CD4-positive, CD25-positive, alpha-beta regulatory T cell (primary cell): ENCODE results near the gene HOXC6. TPM values are rescaled to one million over a fixed set of nuclear protein-coding genes. Genes with fewer than 3 reads are reported as not detected.
A peak's percentile ranks its signal among the peaks of the same experiment; 100 is the strongest.

Source experiments
- ATAC-seq, 2 donors: fragments of 150-1000 bp; cut with Tn5 transposase; one replicate each; pipeline ENCODE4 v1.10.0; 2021; ENCODE audit warnings: low read depth in 2 of 2, moderate number of reproducible peaks in 2 of 2, moderate library complexity in 1 of 2
- DNase-seq, 3 donors: peaks; one replicate each; pipeline versions ENCODE4 v3.0.0 to v3.0.0-alpha.2; 2012 to 2022; ENCODE audit warnings: mixed read lengths in 1 of 3
- H3K27ac ChIP-seq: one replicate; pipeline ENCODE4 v1.7.0; 2013; ENCODE audit warnings: mild to moderate bottlenecking, low read length; ENCODE audit not compliant: insufficient read depth, poor library complexity, severe bottlenecking
- H3K27me3 ChIP-seq: one replicate; pipeline ENCODE4 v1.7.0; 2013; ENCODE audit warnings: low read length; ENCODE audit not compliant: control insufficient read depth, insufficient read depth
- H3K36me3 ChIP-seq: one replicate; pipeline ENCODE4 v1.7.0; 2013; ENCODE audit warnings: mild to moderate bottlenecking, low read length, moderate library complexity; ENCODE audit not compliant: control insufficient read depth, insufficient read depth
- H3K4me1 ChIP-seq: 2 replicates; pipeline ENCODE4 v1.7.0; 2013; ENCODE audit warnings: mild to moderate bottlenecking, low read length; ENCODE audit not compliant: insufficient read depth, control insufficient read depth, poor library complexity, severe bottlenecking
- H3K4me3 ChIP-seq: one replicate; pipeline ENCODE4 v1.7.0; 2013; ENCODE audit warnings: low read depth, mild to moderate bottlenecking, low read length, moderate library complexity
- H3K9me3 ChIP-seq, 2 experiments: 1 replicate in 1 of 2; 2 replicates in 1 of 2; pipeline ENCODE4 v1.7.0; 2013; ENCODE audit warnings: low read length in 2 of 2, mild to moderate bottlenecking in 1 of 2, moderate library complexity in 1 of 2; ENCODE audit not compliant: control insufficient read depth in 2 of 2
- H3K27ac Mint-ChIP-seq, 3 donors: one replicate each; pipeline ENCODE4 v1.8.0; 2020 to 2022; ENCODE audit warnings: mild to moderate bottlenecking in 3 of 3, mixed read lengths in 3 of 3, moderate library complexity in 2 of 3
- H3K27me3 Mint-ChIP-seq: one replicate; pipeline ENCODE4 v1.8.0; 2022; ENCODE audit warnings: mild to moderate bottlenecking, mixed read lengths
- H3K36me3 Mint-ChIP-seq: one replicate; pipeline ENCODE4 v1.8.0; 2020; ENCODE audit warnings: mixed read lengths
- H3K4me1 Mint-ChIP-seq, 4 donors: one replicate each; pipeline ENCODE4 v1.8.0; 2020 to 2022; ENCODE audit warnings: mixed read lengths in 4 of 4, mild to moderate bottlenecking in 1 of 4
- H3K4me3 Mint-ChIP-seq, 4 donors: one replicate each; pipeline ENCODE4 v1.8.0; 2020 to 2022; ENCODE audit warnings: mild to moderate bottlenecking in 4 of 4, mixed read lengths in 4 of 4, moderate library complexity in 3 of 4
- H3K9me3 Mint-ChIP-seq, 7 donors: one replicate each; pipeline ENCODE4 v1.8.0; 2020 to 2022; ENCODE audit warnings: mixed read lengths in 7 of 7, mild to moderate bottlenecking in 3 of 7, moderate library complexity in 2 of 7
- polyA plus RNA-seq, 4 donors: library from polyadenylated mRNA; unstranded; fragments of 300-500 nt; fragmentation: Illumina TruSeq; gene quantifications; one replicate each; pipeline ENCODE4 v1.2.3, GENCODE V29; 2021
- total RNA-seq: library from RNA; stranded (reverse); gene quantifications from one replicate; pipeline ENCODE4 v1.2.3, GENCODE V29; 2022

HOXC6 gene
- total and polyA plus RNA-seq, 5 donors from 2014 or later = not detected

GRCh38 chr12:54012631-54013409, 15.4 kb upstream of the HOXC6 start:
- peak overlapping the region in 1 of 4 donors; percentile 4 for H3K4me3 Mint-ChIP-seq
- H3K36me3 ChIP-seq = no peaks in the 10 kb centered on the region
- ATAC-seq (no peak), DNase-seq (no peak)
- peaks cover 0 to 17% (median 0%) of the 10 kb centered on the region in 7 donors for H3K9me3 Mint-ChIP-seq
- H3K4me3 ChIP-seq = no peak overlapping the region
- peaks cover 59% of the 10 kb centered on the region for H3K27me3 ChIP-seq
- H3K27ac Mint-ChIP-seq = no peak overlapping the region
- no peaks in the 10 kb centered on the region for H3K36me3 Mint-ChIP-seq
- H3K27ac ChIP-seq = no peak overlapping the region
- H3K27me3 Mint-ChIP-seq = peaks cover 94% of the 10 kb centered on the region
- no peaks in the 10 kb centered on the region for H3K9me3 ChIP-seq
- peaks cover 38% of the 10 kb centered on the region for H3K4me1 ChIP-seq
- H3K4me1 Mint-ChIP-seq = peaks cover 0 to 47% (median 19%) of the 10 kb centered on the region in 4 donors

DNA sequence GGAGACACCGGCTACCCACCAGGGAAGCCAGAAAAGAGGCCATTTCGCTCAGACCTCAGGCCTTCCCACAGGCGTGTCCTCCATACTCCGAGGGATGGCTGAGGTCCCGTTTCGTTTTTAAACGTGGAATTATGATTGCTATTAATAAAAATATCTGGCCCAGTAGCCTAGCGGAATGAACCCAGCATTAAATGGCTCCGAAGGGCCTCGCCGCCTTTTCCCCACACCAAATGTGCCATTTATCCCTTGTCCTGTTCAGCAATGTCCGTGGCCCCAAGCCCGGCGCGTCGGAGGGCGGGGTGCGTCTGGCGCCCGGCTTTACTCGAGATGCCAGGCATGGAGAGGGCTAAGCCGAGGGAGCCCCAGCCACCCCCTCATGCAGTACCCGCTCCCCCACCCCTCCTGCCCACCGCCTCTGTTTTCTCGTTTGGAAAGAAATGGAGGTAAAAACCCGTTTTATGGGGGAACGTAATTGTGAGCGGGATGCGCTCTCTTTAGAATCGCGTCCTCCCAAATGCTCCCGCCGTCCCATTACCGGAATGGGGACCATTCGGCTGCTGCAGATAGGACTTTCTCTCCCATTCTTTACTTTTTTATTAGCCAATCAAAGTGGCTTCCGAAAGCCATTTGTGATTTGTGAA, 13.7 kb upstream of the HOXC6 start:
- H3K36me3 ChIP-seq = no peaks in the 10 kb centered on the region
- H3K27ac ChIP-seq = no peak overlapping the region
- H3K27me3 ChIP-seq = peaks cover 52% of the 10 kb centered on the region
- Mint-ChIP-seq H3K27me3 (peaks cover 93% of the 10 kb centered on the region), H3K4me1 (peaks cover 0 to 44% (median 19%) of the 10 kb centered on the region in 4 donors), H3K36me3 (no peaks in the 10 kb centered on the region), H3K27ac (no peak overlapping the region), H3K9me3 (peaks cover 0 to 13% (median 0%) of the 10 kb centered on the region in 7 donors), H3K4me3 (no peak overlapping the region)
- H3K4me1 ChIP-seq = peaks cover 38% of the 10 kb centered on the region
- DNase-seq (no peak), ATAC-seq (no peak)
- no peak overlapping the region for H3K4me3 ChIP-seq
- no peaks in the 10 kb centered on the region for H3K9me3 ChIP-seq

DNA sequence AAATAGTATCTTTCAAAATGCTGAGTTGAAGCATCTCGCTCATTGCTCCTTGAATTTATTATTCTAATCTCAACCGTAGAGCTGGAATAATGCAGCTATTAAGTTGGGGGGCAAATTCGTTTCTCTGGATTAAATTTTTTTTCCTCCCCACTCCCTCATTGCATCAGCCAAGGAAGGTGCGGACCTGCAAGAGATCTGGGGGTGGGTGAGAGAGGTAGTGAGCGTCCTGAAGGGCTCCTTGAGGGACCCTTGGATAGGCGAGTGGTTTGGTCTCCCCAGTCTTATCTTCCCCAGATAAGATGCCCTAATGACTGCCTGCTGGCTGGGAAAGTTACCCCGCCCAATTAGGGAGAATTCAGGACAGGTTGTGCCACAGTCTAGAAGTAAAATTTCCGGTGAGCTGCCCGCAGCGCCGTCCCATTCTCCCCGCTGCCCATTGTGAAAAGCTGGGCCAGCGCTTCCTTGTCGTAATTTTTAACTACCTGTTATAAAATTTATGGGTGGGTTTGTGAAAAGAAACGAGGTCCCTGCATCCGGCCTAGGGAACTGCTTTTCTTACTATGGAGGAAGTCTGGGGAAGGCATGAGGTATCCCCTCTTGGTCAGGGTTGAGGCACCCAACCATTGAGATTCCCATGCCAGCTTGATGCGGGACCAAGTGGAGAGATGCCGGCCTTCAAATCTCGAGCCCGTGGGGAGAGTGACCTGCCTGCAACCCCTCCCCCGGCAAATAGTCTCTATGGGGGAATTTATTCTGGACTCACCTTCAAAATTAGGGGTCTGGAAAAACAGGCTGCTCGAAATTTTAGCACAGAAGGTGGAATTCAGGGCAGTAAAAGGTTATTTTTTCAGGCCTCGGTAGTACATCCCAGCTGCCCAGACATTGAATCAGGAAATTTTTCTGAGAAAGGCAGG, 13.0 kb upstream of the HOXC6 start:
- no peak overlapping the region for H3K27ac Mint-ChIP-seq
- H3K36me3 ChIP-seq = no peaks in the 10 kb centered on the region
- no peak overlapping the region for H3K27ac ChIP-seq
- H3K27me3 ChIP-seq = peaks cover 54% of the 10 kb centered on the region
- H3K4me1 ChIP-seq = peaks cover 33% of the 10 kb centered on the region
- H3K9me3 Mint-ChIP-seq = peaks cover 0 to 10% (median 0%) of the 10 kb centered on the region in 7 donors
- H3K27me3 Mint-ChIP-seq = peaks cover 93% of the 10 kb centered on the region
- H3K4me3 ChIP-seq = no peak overlapping the region
- H3K4me3 Mint-ChIP-seq = no peak overlapping the region
- no peaks in the 10 kb centered on the region for H3K9me3 ChIP-seq
- H3K4me1 Mint-ChIP-seq = peaks cover 0 to 43% (median 23%) of the 10 kb centered on the region in 4 donors
- ATAC-seq (no peak), DNase-seq (no peak)
- H3K36me3 Mint-ChIP-seq = no peaks in the 10 kb centered on the region

- Mint-ChIP-seq H3K27me3 (peaks cover 93% of the 10 kb centered on the region), H3K4me1 (peaks cover 0 to 39% (median 21%) of the 10 kb centered on the region in 4 donors), H3K4me3 (peak overlapping the region in 2 of 4 donors; percentile 16 to 44), H3K9me3 (peaks cover 0 to 6% (median 0%) of the 10 kb centered on the region in 7 donors), H3K27ac (no peak overlapping the region), H3K36me3 (no peaks in the 10 kb centered on the region)
- Histone ChIP-seq H3K27ac (no peak overlapping the region), H3K9me3 (no peaks in the 10 kb centered on the region), H3K36me3 (no peaks in the 10 kb centered on the region), H3K4me3 (no peak overlapping the region), H3K4me1 (peaks cover 32% of the 10 kb centered on the region), H3K27me3 (peaks cover 51% of the 10 kb centered on the region)
- ATAC-seq (no peak), DNase-seq (no peak)
Measured at GRCh38 chr12:54016051-54016450, 12.2 kb upstream of the HOXC6 start.

DNA sequence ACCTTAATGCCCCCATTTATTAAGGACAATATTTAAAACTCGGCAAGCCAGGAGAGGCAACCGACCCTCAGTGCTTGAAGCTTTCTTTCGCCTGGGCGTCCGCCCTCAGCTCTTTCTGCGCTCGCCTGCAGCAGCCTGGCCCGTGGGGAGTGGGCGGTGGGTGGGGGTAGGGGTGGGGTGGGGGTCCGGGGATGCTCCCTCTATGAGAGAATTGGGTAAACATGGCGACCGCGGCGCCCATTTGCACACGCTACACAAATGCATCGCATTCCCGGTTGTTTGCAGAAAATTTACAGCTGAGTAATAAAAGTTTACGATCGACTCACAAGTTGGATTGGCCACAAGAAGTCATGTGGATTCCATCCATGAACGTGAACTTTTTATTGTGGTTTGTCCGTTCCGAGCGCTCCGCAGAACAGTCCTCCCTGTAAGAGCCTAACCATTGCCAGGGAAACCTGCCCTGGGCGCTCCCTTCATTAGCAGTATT, 11.7 kb upstream of the HOXC6 start:
- DNase-seq (no peak), ATAC-seq (no peak)
- H3K4me1 Mint-ChIP-seq = peaks cover 0 to 35% (median 16%) of the 10 kb centered on the region in 4 donors
- H3K27me3 ChIP-seq = peaks cover 49% of the 10 kb centered on the region
- peaks cover 0 to 5% (median 0%) of the 10 kb centered on the region in 7 donors for H3K9me3 Mint-ChIP-seq
- no peak overlapping the region for H3K4me3 ChIP-seq
- peak overlapping the region in 3 of 4 donors; percentile 16 to 44 (median 26) for H3K4me3 Mint-ChIP-seq
- H3K27me3 Mint-ChIP-seq = peaks cover 93% of the 10 kb centered on the region
- H3K36me3 ChIP-seq = no peaks in the 10 kb centered on the region
- peaks cover 28% of the 10 kb centered on the region for H3K4me1 ChIP-seq
- H3K36me3 Mint-ChIP-seq = no peaks in the 10 kb centered on the region
- no peak overlapping the region for H3K27ac Mint-ChIP-seq
- no peak overlapping the region for H3K27ac ChIP-seq
- H3K9me3 ChIP-seq = no peaks in the 10 kb centered on the region

- Histone ChIP-seq H3K4me3 (peak overlapping the region; percentile 65), H3K36me3 (no peaks in the 10 kb centered on the region), H3K27ac (no peak overlapping the region), H3K27me3 (peaks cover 51% of the 10 kb centered on the region), H3K4me1 (peaks cover 25% of the 10 kb centered on the region), H3K9me3 (no peaks in the 10 kb centered on the region)
- Mint-ChIP-seq H3K4me3 (peak overlapping the region; percentile 77 to 86 (median 84)), H3K27me3 (peaks cover 93% of the 10 kb centered on the region), H3K27ac (peak overlapping the region in 2 of 3 donors; percentile 67 to 86), H3K4me1 (peaks cover 0 to 35% (median 15%) of the 10 kb centered on the region in 4 donors), H3K9me3 (peaks cover 0 to 8% (median 0%) of the 10 kb centered on the region in 7 donors), H3K36me3 (no peaks in the 10 kb centered on the region)
- no peak for DNase-seq
- peak; percentile 7 to 26 for ATAC-seq
Measured at GRCh38 chr12:54017027-54017788, 11.0 kb upstream of the HOXC6 start.
